ENCODE data around the gene NME5.

NME5 gene

GRCh38 chr5:138103319-138103637, 36.0 kb downstream of the NME5 start:
- DNase-seq (ENCODE audit: extremely low spot score) = no peak
- ChIA-PET CTCF (interaction anchor here (0.8 to 1.6 kb wide), 4 partner anchors 15 to 64 kb away, joined by 3 to 4 read pairs (median 3); no protein-coding TSS in a partner anchor), POLR2A (no interaction called here)
- TF ChIP-seq CTCF (IDR thresholded peaks at IDR 0.05; ENCODE audit: control extremely low read depth, extremely low read depth, low read depth, missing control alignments) = no peak

GRCh38 chr5:138102454-138103318, 36.5 kb downstream of the NME5 start:
- POLR2A ChIA-PET = no interaction called here

GRCh38 chr5:138096997-138097828, 42.0 kb downstream of the NME5 start:
- DNase-seq (ENCODE audit: extremely low spot score) = no peak
- no peak for TF ChIP-seq CTCF (IDR thresholded peaks at IDR 0.05; ENCODE audit: control extremely low read depth, extremely low read depth, low read depth, missing control alignments)
- CTCF ChIA-PET = interaction anchor here (1.0 to 2.1 kb wide), 6 partner anchors 9 to 61 kb away, joined by 3 to 6 read pairs (median 4); no protein-coding TSS in a partner anchor
- POLR2A ChIA-PET = no interaction called here

More at GRCh38 chr5:138102454-138103318, 36.5 kb downstream of the NME5 start:
- no peak for DNase-seq (ENCODE audit: extremely low spot score)
- TF ChIP-seq CTCF (IDR thresholded peaks at IDR 0.05; ENCODE audit: control extremely low read depth, extremely low read depth, low read depth, missing control alignments) = no peak
- CTCF ChIA-PET = interaction anchor here (0.8 to 1.6 kb wide), 5 partner anchors 15 to 64 kb away, joined by 3 to 4 read pairs (median 3); no protein-coding TSS in a partner anchor

- ChIA-PET POLR2A (no interaction called here), CTCF (interaction anchor here (1.0 to 2.1 kb wide), 4 partner anchors 8 to 60 kb away, joined by 3 to 6 read pairs (median 4); no protein-coding TSS in a partner anchor)
- no peak for TF ChIP-seq CTCF (IDR thresholded peaks at IDR 0.05; ENCODE audit: control extremely low read depth, extremely low read depth, low read depth, missing control alignments)
- DNase-seq (ENCODE audit: extremely low spot score) = no peak
These were observed 42.9 kb downstream of the NME5 start for GRCh38 chr5:138096363-138096762.

GRCh38 chr5:138095100-138095907, 43.9 kb downstream of the NME5 start:
- no peak for TF ChIP-seq CTCF (IDR thresholded peaks at IDR 0.05; ENCODE audit: control extremely low read depth, extremely low read depth, low read depth, missing control alignments)
- POLR2A ChIA-PET = no interaction called here
- CTCF ChIA-PET = interaction anchor here (2.1 kb wide), 1 partner anchor 59 kb away, joined by 4 read pairs; no protein-coding TSS in a partner anchor
- no peak for DNase-seq (ENCODE audit: extremely low spot score)

GRCh38 chr5:138093036-138093435, 46.2 kb downstream of the NME5 start:
- ChIA-PET POLR2A (no interaction called here), CTCF (interaction anchor here (4.1 kb wide), 1 partner anchor 15 kb away, joined by 24 read pairs; no protein-coding TSS in a partner anchor)
- no peak for DNase-seq (ENCODE audit: extremely low spot score)
- TF ChIP-seq CTCF (IDR thresholded peaks at IDR 0.05; ENCODE audit: control extremely low read depth, extremely low read depth, low read depth, missing control alignments) = no peak

All from GM10248 (cell line).